Hepatocyte (in vitro differentiated cells): Measurements from ENCODE around the gene GLT6D1. TPM values are rescaled to one million over a fixed set of nuclear protein-coding genes. Genes with fewer than 3 reads are reported as not detected.

Source experiments
- DNase-seq: peaks from one replicate; pipeline ENCODE4 v3.0.0-alpha.2; 2016; ENCODE audit warnings: low spot score
- H2AFZ ChIP-seq: fragments of 200-600 bp; sonication (generic); 2 replicates; pipeline ENCODE4 v1.6.0; 2016; ENCODE audit warnings: antibody characterized with exemption, mild to moderate bottlenecking
- H3K27ac ChIP-seq: fragments of 200-600 bp; sonication (generic); 2 replicates; pipeline ENCODE4 v1.5.1; 2016; ENCODE audit warnings: mild to moderate bottlenecking
- H3K27me3 ChIP-seq: fragments of 200-600 bp; sonication (generic); 2 replicates; pipeline ENCODE4 v1.6.1; 2016
- H3K36me3 ChIP-seq: fragments of 200-600 bp; sonication (generic); replicated peaks from 2 replicates; pipeline ENCODE4 v1.5.1; 2016; ENCODE audit warnings: low read depth; ENCODE audit not compliant: insufficient read depth
- H3K4me1 ChIP-seq: fragments of 200-600 bp; sonication (generic); 2 replicates; pipeline ENCODE4 v1.5.1; 2016; ENCODE audit warnings: mild to moderate bottlenecking, moderate library complexity; ENCODE audit not compliant: insufficient read depth
- H3K4me2 ChIP-seq: fragments of 200-600 bp; sonication (generic); 2 replicates; pipeline ENCODE4 v1.6.0; 2016
- H3K4me3 ChIP-seq: fragments of 200-600 bp; sonication (generic); 2 replicates; pipeline ENCODE4 v1.5.1; 2016; ENCODE audit warnings: mild to moderate bottlenecking
- H3K79me2 ChIP-seq: fragments of 200-600 bp; sonication (generic); 2 replicates; pipeline ENCODE4 v1.6.0; 2017; ENCODE audit warnings: mild to moderate bottlenecking
- H3K9me2 ChIP-seq: fragments of 200-600 bp; sonication (generic); replicated peaks from 2 replicates; pipeline ENCODE4 v1.6.0; 2017; ENCODE audit warnings: mild to moderate bottlenecking; ENCODE audit not compliant: insufficient read depth
- H3K9me3 ChIP-seq: fragments of 200-600 bp; sonication (generic); 2 replicates; pipeline ENCODE4 v1.5.1; 2016; ENCODE audit warnings: low read depth, mild to moderate bottlenecking
- H4K20me1 ChIP-seq: fragments of 200-600 bp; sonication (generic); 2 replicates; pipeline ENCODE4 v1.6.0; 2016; ENCODE audit warnings: mild to moderate bottlenecking; ENCODE audit not compliant: insufficient read depth, poor library complexity, severe bottlenecking
- EZH2 ChIP-seq: fragments of 200-600 bp; sonication (generic); IDR thresholded peaks from 2 replicates; pipeline ENCODE4 v1.6.1; 2016; ENCODE audit warnings: antibody characterized with exemption, mild to moderate bottlenecking, borderline replicate concordance
- EZH2phosphoT487 ChIP-seq: fragments of 200-600 bp; sonication (generic); IDR thresholded peaks from one replicate; pipeline ENCODE4 v1.6.1; 2018; ENCODE audit warnings: antibody characterized with exemption, mild to moderate bottlenecking, low read depth, moderate library complexity; ENCODE audit not compliant: unreplicated experiment, severe bottlenecking
- WGBS: methylation state at CpG from one replicate; pipeline ENCODE4 v1.1.6; 2016; ENCODE audit warnings: low lambda C conversion rate; ENCODE audit errors: missing lambda C conversion rate; 5-methylcytosine and 5-hydroxymethylcytosine counted together
- polyA plus RNA-seq: library from polyadenylated mRNA; unstranded; fragments of >200 nt; fragmentation: Nextera tagmentation; extraction: Ambion mirVana; gene quantifications from 2 replicates; pipeline ENCODE4 v1.2.1, GENCODE V29; 2016
- total RNA-seq: library from RNA; depleted of rRNA; stranded (reverse); fragments of >200 nt; gene quantifications from 2 replicates; pipeline ENCODE4 v1.2.3, GENCODE V29; 2014
- TF ChIP-seq, protein P1 (sequence below): fragments of 200-600 bp; sonication (generic); IDR thresholded peaks from 2 replicates; pipeline ENCODE4 v1.5.1; 2016; ENCODE audit warnings: antibody characterized with exemption, mild to moderate bottlenecking; ENCODE audit not compliant: poor library complexity

GLT6D1 gene
- total and polyA plus RNA-seq, 2 experiments from 2014 or later = 0.20 TPM; not detected in 1

DNA sequence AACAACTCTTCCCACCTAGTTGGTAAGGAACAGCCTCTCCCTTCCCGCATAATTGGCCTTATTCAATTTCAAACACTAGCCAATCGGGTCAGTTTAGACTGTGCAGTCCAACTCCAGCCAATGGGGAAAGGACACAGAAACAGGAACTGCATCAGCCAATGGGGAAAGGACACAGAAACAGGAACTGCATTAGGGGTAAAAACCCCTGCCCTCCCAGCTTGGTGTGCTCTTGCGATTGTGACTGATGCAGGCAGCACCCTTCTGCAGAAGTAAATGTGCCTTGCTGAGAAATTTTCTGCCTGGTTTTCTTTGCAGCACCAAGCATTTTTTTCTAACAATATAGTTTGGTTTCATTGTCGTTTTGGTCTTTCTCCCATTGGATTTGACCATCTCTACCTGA lies 8.5 kb upstream of the GLT6D1 start:
- peak overlapping the region; percentile 26 for H2AFZ ChIP-seq
- peak overlapping the region; percentile 67 for H3K27ac ChIP-seq
- no peaks in the 10 kb centered on the region for H3K36me3 ChIP-seq
- WGBS = 52% methylated on average over 4 of the region's 4 CpGs
- peak overlapping the region; percentile 11 for H3K4me3 ChIP-seq
- H3K9me3 ChIP-seq = no peaks in the 10 kb centered on the region
- H3K27me3 ChIP-seq = no peaks in the 10 kb centered on the region
- TF ChIP-seq, protein P1, sequence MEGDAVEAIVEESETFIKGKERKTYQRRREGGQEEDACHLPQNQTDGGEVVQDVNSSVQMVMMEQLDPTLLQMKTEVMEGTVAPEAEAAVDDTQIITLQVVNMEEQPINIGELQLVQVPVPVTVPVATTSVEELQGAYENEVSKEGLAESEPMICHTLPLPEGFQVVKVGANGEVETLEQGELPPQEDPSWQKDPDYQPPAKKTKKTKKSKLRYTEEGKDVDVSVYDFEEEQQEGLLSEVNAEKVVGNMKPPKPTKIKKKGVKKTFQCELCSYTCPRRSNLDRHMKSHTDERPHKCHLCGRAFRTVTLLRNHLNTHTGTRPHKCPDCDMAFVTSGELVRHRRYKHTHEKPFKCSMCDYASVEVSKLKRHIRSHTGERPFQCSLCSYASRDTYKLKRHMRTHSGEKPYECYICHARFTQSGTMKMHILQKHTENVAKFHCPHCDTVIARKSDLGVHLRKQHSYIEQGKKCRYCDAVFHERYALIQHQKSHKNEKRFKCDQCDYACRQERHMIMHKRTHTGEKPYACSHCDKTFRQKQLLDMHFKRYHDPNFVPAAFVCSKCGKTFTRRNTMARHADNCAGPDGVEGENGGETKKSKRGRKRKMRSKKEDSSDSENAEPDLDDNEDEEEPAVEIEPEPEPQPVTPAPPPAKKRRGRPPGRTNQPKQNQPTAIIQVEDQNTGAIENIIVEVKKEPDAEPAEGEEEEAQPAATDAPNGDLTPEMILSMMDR = no peak
- no peak for TF ChIP-seq EZH2phosphoT487
- TF ChIP-seq EZH2 = no peak
- DNase-seq = peak; percentile 54
- H3K9me2 ChIP-seq = no peaks in the 10 kb centered on the region
- H3K79me2 ChIP-seq = peaks cover 9% of the 10 kb centered on the region
- peak overlapping the region; percentile 69 for H3K4me2 ChIP-seq
- H4K20me1 ChIP-seq = no peaks in the 10 kb centered on the region
- peaks cover 26% of the 10 kb centered on the region for H3K4me1 ChIP-seq

GRCh38 chr9:135644631-135645218 lies 5.4 kb upstream of the GLT6D1 start:
- H3K4me3 ChIP-seq = peak overlapping the region; percentile 8
- H3K27me3 ChIP-seq = no peaks in the 10 kb centered on the region
- peak overlapping the region; percentile 93 for H3K27ac ChIP-seq
- DNase-seq = peak; percentile 63
- no peaks in the 10 kb centered on the region for H3K36me3 ChIP-seq
- H3K9me2 ChIP-seq = no peaks in the 10 kb centered on the region
- H3K9me3 ChIP-seq = no peaks in the 10 kb centered on the region
- 13% methylated on average over 5 of the region's 5 CpGs for WGBS
- H4K20me1 ChIP-seq = no peaks in the 10 kb centered on the region
- peak overlapping the region; percentile 39 for H2AFZ ChIP-seq
- peaks cover 26% of the 10 kb centered on the region for H3K4me1 ChIP-seq
- TF ChIP-seq EZH2phosphoT487 = no peak
- TF ChIP-seq, protein P1 = no peak
- no peak for TF ChIP-seq EZH2
- peaks cover 9% of the 10 kb centered on the region for H3K79me2 ChIP-seq
- peak overlapping the region; percentile 69 for H3K4me2 ChIP-seq

GRCh38 chr9:135641745-135642144 lies 2.4 kb upstream of the GLT6D1 start:
- Histone ChIP-seq H3K36me3 (no peaks in the 10 kb centered on the region), H3K9me2 (no peaks in the 10 kb centered on the region), H3K4me2 (no peak overlapping the region), H3K79me2 (peaks cover 9% of the 10 kb centered on the region), H4K20me1 (no peaks in the 10 kb centered on the region), H3K4me1 (peaks cover 10% of the 10 kb centered on the region), H3K27ac (no peak overlapping the region), H3K4me3 (no peak overlapping the region), H3K27me3 (no peaks in the 10 kb centered on the region), H3K9me3 (no peaks in the 10 kb centered on the region), H2AFZ (no peak overlapping the region)
- no peak for DNase-seq
- TF ChIP-seq, protein P1 = no peak
- TF ChIP-seq EZH2phosphoT487 (no peak), EZH2 (no peak)
- WGBS = 75% methylated on average over 8 of the region's 8 CpGs
